H9 (cell line): ENCODE measurements around the gene ALKBH8. TPM values are rescaled to one million over a fixed set of nuclear protein-coding genes. Genes with fewer than 3 reads are reported as not detected.

Experiments
- DNase-seq: peaks from one replicate; pipeline ENCODE4 v3.0.0-alpha.2; 2017
- H2AFZ ChIP-seq: one replicate; pipeline ENCODE4 v1.6.1; 2013; ENCODE audit warnings: mild to moderate bottlenecking, low read length, control low read depth, moderate library complexity
- H2AK5ac ChIP-seq: 2 replicates; pipeline ENCODE4 v1.6.1; 2013; ENCODE audit warnings: low read length, control low read depth, mixed read lengths; ENCODE audit not compliant: insufficient read length
- H2BK120ac ChIP-seq: one replicate; pipeline ENCODE4 v1.6.1; 2013; ENCODE audit warnings: low read depth, mild to moderate bottlenecking, low read length, control low read depth, inconsistent platforms; ENCODE audit not compliant: poor library complexity, severe bottlenecking
- H2BK12ac ChIP-seq: 2 replicates; pipeline ENCODE4 v1.6.1; 2013; ENCODE audit warnings: low read length, control low read depth, mixed read lengths, low read depth; ENCODE audit not compliant: insufficient read length
- H2BK15ac ChIP-seq: 2 replicates; pipeline ENCODE4 v1.6.1; 2013; ENCODE audit warnings: low read depth, low read length, control low read depth
- H2BK20ac ChIP-seq: one replicate; pipeline ENCODE4 v1.6.1; 2013; ENCODE audit warnings: low read depth, mild to moderate bottlenecking, low read length, control low read depth, inconsistent platforms; ENCODE audit not compliant: poor library complexity, severe bottlenecking
- H2BK5ac ChIP-seq: 2 replicates; pipeline ENCODE4 v1.6.1; 2013; ENCODE audit warnings: low read length, control low read depth, mixed read lengths; ENCODE audit not compliant: insufficient read length
- H3K14ac ChIP-seq: 2 replicates; pipeline ENCODE4 v1.6.1; 2013; ENCODE audit warnings: low read length, control low read depth; ENCODE audit not compliant: insufficient read depth
- H3K18ac ChIP-seq: 2 replicates; pipeline ENCODE4 v1.6.1; 2013; ENCODE audit warnings: low read depth, mild to moderate bottlenecking, mixed read lengths, low read length, control low read depth; ENCODE audit not compliant: insufficient read length
- H3K23ac ChIP-seq: 2 replicates; pipeline ENCODE4 v1.6.1; 2013; ENCODE audit warnings: low read length, control low read depth, mixed read lengths, low read depth; ENCODE audit not compliant: insufficient read length
- H3K23me2 ChIP-seq: 2 replicates; pipeline ENCODE4 v1.6.1; 2013; ENCODE audit warnings: low read depth, mild to moderate bottlenecking, mixed read lengths, low read length, control low read depth; ENCODE audit not compliant: insufficient read length, poor library complexity, severe bottlenecking
- H3K27ac ChIP-seq: 2 replicates; pipeline ENCODE4 v1.5.1; 2013; ENCODE audit warnings: low read length, control low read depth, mixed read lengths, low read depth; ENCODE audit not compliant: insufficient read length
- H3K27me3 ChIP-seq: 2 replicates; pipeline ENCODE4 v1.6.1; 2013; ENCODE audit warnings: low read length, control low read depth, inconsistent platforms; ENCODE audit not compliant: insufficient read depth
- H3K4ac ChIP-seq: 2 replicates; pipeline ENCODE4 v1.6.1; 2013; ENCODE audit warnings: low read depth, mild to moderate bottlenecking, control low read depth, inconsistent platforms, low read length, moderate library complexity
- H3K4me1 ChIP-seq: 2 replicates; pipeline ENCODE4 v1.6.1; 2013; ENCODE audit warnings: low read length, control low read depth, inconsistent platforms; ENCODE audit not compliant: insufficient read depth
- H3K4me2 ChIP-seq: 2 replicates; pipeline ENCODE4 v1.6.1; 2013; ENCODE audit warnings: low read length, control low read depth, mixed read lengths; ENCODE audit not compliant: insufficient read length, insufficient read depth
- H3K56ac ChIP-seq: 2 replicates; pipeline ENCODE4 v1.6.1; 2013; ENCODE audit warnings: low read depth, mild to moderate bottlenecking, mixed read lengths, low read length, control low read depth; ENCODE audit not compliant: insufficient read length
- H3K79me1 ChIP-seq: 2 replicates; pipeline ENCODE4 v1.6.1; 2013; ENCODE audit warnings: low read depth, mild to moderate bottlenecking, moderate library complexity, low read length, control low read depth, inconsistent platforms; ENCODE audit not compliant: insufficient read depth, poor library complexity, severe bottlenecking
- H3K79me2 ChIP-seq: 2 replicates; pipeline ENCODE4 v1.6.1; 2013; ENCODE audit warnings: low read length, control low read depth, inconsistent platforms; ENCODE audit not compliant: insufficient read depth
- H3K9ac ChIP-seq: 2 replicates; pipeline ENCODE4 v1.6.1; 2013; ENCODE audit warnings: low read length, control low read depth, mixed read lengths; ENCODE audit not compliant: insufficient read length; ENCODE audit errors: extremely low read depth
- H3K9me3 ChIP-seq: one replicate; pipeline ENCODE4 v1.6.1; 2013; ENCODE audit warnings: low read depth, low read length, inconsistent platforms; ENCODE audit not compliant: control insufficient read depth
- H3T11ph ChIP-seq: one replicate; pipeline ENCODE4 v1.6.1; 2013; ENCODE audit warnings: mild to moderate bottlenecking, low read length, control low read depth, inconsistent platforms
- H4K20me1 ChIP-seq: one replicate; pipeline ENCODE4 v1.6.1; 2013; ENCODE audit not compliant: control insufficient read depth, insufficient read length, insufficient read depth
- H4K5ac ChIP-seq: 2 replicates; pipeline ENCODE4 v1.6.1; 2013; ENCODE audit warnings: low read depth, mild to moderate bottlenecking, mixed read lengths, low read length, control low read depth; ENCODE audit not compliant: insufficient read length
- H4K8ac ChIP-seq: replicated peaks from 2 replicates; pipeline ENCODE4 v1.6.1; 2013; ENCODE audit warnings: low read length, control low read depth, mixed read lengths, low read depth; ENCODE audit not compliant: insufficient read length
- H4K91ac ChIP-seq: 2 replicates; pipeline ENCODE4 v1.6.1; 2013; ENCODE audit warnings: low read depth, mild to moderate bottlenecking, moderate library complexity, mixed read lengths, low read length, control low read depth; ENCODE audit not compliant: insufficient read length
- H3K27ac Mint-ChIP-seq, 3 experiments: 2 replicates in 2 of 3; 3 replicates in 1 of 3; pipeline ENCODE4 v1.8.0; 2020 to 2021; ENCODE audit warnings: mixed read lengths in 3 of 3, mild to moderate bottlenecking in 1 of 3, moderate library complexity in 1 of 3
- H3K27me3 Mint-ChIP-seq: 2 replicates; pipeline ENCODE4 v1.8.0; 2021; ENCODE audit warnings: low read depth, mild to moderate bottlenecking, moderate library complexity, mixed read lengths
- H3K36me3 Mint-ChIP-seq, 3 experiments: 2 replicates in 2 of 3; 3 replicates in 1 of 3; pipeline ENCODE4 v1.8.0; 2020 to 2021; ENCODE audit warnings: low read depth in 3 of 3, mixed read lengths in 3 of 3; ENCODE audit not compliant: insufficient read depth in 1 of 3
- H3K4me1 Mint-ChIP-seq, 2 experiments: 2 replicates each; pipeline ENCODE4 v1.8.0; 2020; ENCODE audit warnings: mixed read lengths in 2 of 2
- H3K4me3 Mint-ChIP-seq, 2 experiments: 2 replicates in 1 of 2; 3 replicates in 1 of 2; pipeline ENCODE4 v1.8.0; 2020 to 2021; ENCODE audit warnings: mild to moderate bottlenecking in 2 of 2, mixed read lengths in 2 of 2, moderate library complexity in 1 of 2
- H3K9me3 Mint-ChIP-seq, 2 experiments: 2 replicates in 1 of 2; 3 replicates in 1 of 2; pipeline ENCODE4 v1.8.0; 2020; ENCODE audit warnings: mild to moderate bottlenecking in 2 of 2, mixed read lengths in 2 of 2, moderate library complexity in 1 of 2
- CTCF ChIP-seq: fragments of 200-600 bp; sonication (generic); conservative IDR thresholded peaks from 3 replicates; pipeline ENCODE4 v1.8.0; 2021; ENCODE audit warnings: antibody characterized with exemption, mild to moderate bottlenecking
- WGBS: extraction: QIAGEN DNeasy Blood & Tissue Kit; methylation state at CpG from one replicate; pipeline ENCODE4 v1.1.7; 2013; ENCODE audit warnings: missing lambda C conversion rate, low lambda C conversion rate, mixed read lengths; ENCODE audit not compliant: insufficient read length; ENCODE audit errors: extremely low coverage; 5-methylcytosine and 5-hydroxymethylcytosine counted together
- total RNA-seq: library from RNA; stranded (reverse); gene quantifications from 2 replicates; pipeline ENCODE4 v1.2.1, GENCODE V29; 2021

ALKBH8 gene
- total RNA-seq, 1 experiment from 2014 or later = 12.7 TPM

- no peak for TF ChIP-seq CTCF
- Histone ChIP-seq H3K9ac (no peak overlapping the region), H3K23me2 (peaks cover 4% of the 10 kb centered on the region), H2BK5ac (no peak overlapping the region), H3K14ac (no peak overlapping the region), H2AFZ (no peak overlapping the region), H3K4ac (no peak overlapping the region), H4K91ac (no peak overlapping the region), H2BK120ac (no peak overlapping the region), H3K79me2 (no peaks in the 10 kb centered on the region), H3K9me3 (no peaks in the 10 kb centered on the region), H4K20me1 (no peaks in the 10 kb centered on the region), H2BK20ac (no peak overlapping the region), H3K23ac (no peak overlapping the region), H3K27ac (no peak overlapping the region), H4K5ac (no peak overlapping the region), H3K18ac (no peak overlapping the region), H2AK5ac (no peak overlapping the region), H3K79me1 (no peaks in the 10 kb centered on the region), H3T11ph (no peak overlapping the region), H2BK12ac (no peak overlapping the region), H3K56ac (no peak overlapping the region), H4K8ac (no peak overlapping the region), H2BK15ac (no peak overlapping the region), H3K27me3 (no peaks in the 10 kb centered on the region), H3K4me2 (no peak overlapping the region), H3K4me1 (peaks cover 2% of the 10 kb centered on the region; the same call in 1 of the 2 replicates)
- Mint-ChIP-seq H3K4me1 (peaks cover 18 to 21% of the 10 kb centered on the region in 2 experiments), H3K4me3 (no peak overlapping the region), H3K9me3 (no peaks in the 10 kb centered on the region), H3K27ac (no peak overlapping the region), H3K27me3 (no peaks in the 10 kb centered on the region; the same call in 1 of the 2 replicates), H3K36me3 (no peaks in the 10 kb centered on the region)
- WGBS = no CpG with 5 or more reads among the region's 12 CpGs
- no peak for DNase-seq
These were observed 4.5 kb upstream of the ALKBH8 start for GRCh38 chr11:107570015-107570414.
